IMR-90 (cell line): ENCODE data around the gene SHISA4. TPM values are rescaled to one million over a fixed set of nuclear protein-coding genes. Genes with fewer than 3 reads are reported as not detected.
A peak's percentile ranks its signal among the peaks of the same experiment; 100 is the strongest.

Experiments used
- ATAC-seq: fragments of 200-7000 bp; cut with Tn5 transposase; 2 replicates; pipeline ENCODE4 v1.9.1; 2020; ENCODE audit warnings: low read depth, mild to moderate bottlenecking, moderate library complexity
- BruUV-seq: library from RNA; stranded (reverse); fragments of 400-500 nt; replicated peaks from 2 replicates; lab custom pipeline; 2021; lab: Mats Ljungman, UMichigan
- CTCF ChIA-PET: fragments of 300-600 bp; formaldehyde crosslinking; extraction: SDS; loops from one replicate; lab custom pipeline; 2021; ENCODE audit warnings: antibody characterized with exemption; lab: Yijun Ruan, JAX
- POLR2A ChIA-PET: fragments of 300-600 bp; sonication (Branson Sonifier 250); formaldehyde crosslinking; loops from one replicate; lab custom pipeline; 2022; ENCODE audit warnings: antibody characterized with exemption; ENCODE audit not compliant: unreplicated experiment; lab: Charles Lee
- DNase-seq: peaks from one replicate; pipeline ENCODE4 v3.0.0; 2013
- H2AFZ ChIP-seq: replicated peaks from 2 replicates; pipeline ENCODE3; 2013; ENCODE audit warnings: low read length, mild to moderate bottlenecking; ENCODE audit not compliant: poor library complexity
- H2AK5ac ChIP-seq: 2 replicates; pipeline ENCODE4 v1.6.1; 2013; ENCODE audit warnings: low read depth, low read length, inconsistent platforms
- H2AK9ac ChIP-seq: replicated peaks from 2 replicates; pipeline ENCODE3; 2013; ENCODE audit warnings: mild to moderate bottlenecking, low read depth, low read length, moderate library complexity; ENCODE audit not compliant: poor library complexity
- H2BK120ac ChIP-seq: 2 replicates; pipeline ENCODE4 v1.6.1; 2013; ENCODE audit warnings: low read depth, low read length, inconsistent platforms
- H2BK15ac ChIP-seq: 3 replicates; pipeline ENCODE4 v1.6.1; 2013; ENCODE audit warnings: low read depth, low read length, inconsistent platforms
- H2BK20ac ChIP-seq: 2 replicates; pipeline ENCODE4 v1.6.1; 2013; ENCODE audit warnings: low read depth, mild to moderate bottlenecking, inconsistent platforms, low read length, moderate library complexity
- H2BK5ac ChIP-seq: 2 replicates; pipeline ENCODE4 v1.6.1; 2013; ENCODE audit warnings: mild to moderate bottlenecking, low read depth, low read length, inconsistent platforms; ENCODE audit not compliant: poor library complexity, severe bottlenecking
- H3K14ac ChIP-seq: replicated peaks from 2 replicates; pipeline ENCODE4 v1.6.1; 2013; ENCODE audit warnings: low read depth, low read length, inconsistent platforms
- H3K18ac ChIP-seq: 2 replicates; pipeline ENCODE4 v1.6.1; 2013; ENCODE audit warnings: low read depth, low read length, control low read depth
- H3K23ac ChIP-seq: 2 replicates; pipeline ENCODE4 v1.6.1; 2013; ENCODE audit warnings: low read depth, low read length, inconsistent platforms
- H3K27ac ChIP-seq: 2 replicates; pipeline ENCODE4 v1.5.1; 2013; ENCODE audit warnings: mild to moderate bottlenecking, control low read depth, low read length; ENCODE audit not compliant: insufficient read depth
- H3K27me3 ChIP-seq: 2 replicates; pipeline ENCODE4 v1.6.1; 2013; ENCODE audit warnings: low read length; ENCODE audit not compliant: control insufficient read depth, insufficient read depth
- H3K36me3 ChIP-seq: 2 replicates; pipeline ENCODE4 v1.6.1; 2013; ENCODE audit warnings: low read length, mixed read lengths; ENCODE audit not compliant: control insufficient read depth, insufficient read depth
- H3K4ac ChIP-seq: 2 replicates; pipeline ENCODE4 v1.6.1; 2013; ENCODE audit warnings: low read depth, low read length, inconsistent platforms
- H3K4me1 ChIP-seq: 2 replicates; pipeline ENCODE4 v1.6.1; 2013; ENCODE audit warnings: low read length, mixed read lengths; ENCODE audit not compliant: control insufficient read depth, insufficient read depth
- H3K4me2 ChIP-seq: 2 replicates; pipeline ENCODE4 v1.6.1; 2013; ENCODE audit warnings: low read depth, mild to moderate bottlenecking, control low read depth, low read length, moderate library complexity
- H3K4me3 ChIP-seq: 2 replicates; pipeline ENCODE4 v1.5.1; 2013; ENCODE audit warnings: low read depth, mild to moderate bottlenecking, control low read depth, low read length, moderate library complexity; ENCODE audit not compliant: insufficient read depth
- H3K56ac ChIP-seq: 2 replicates; pipeline ENCODE4 v1.6.1; 2013; ENCODE audit warnings: low read length, inconsistent platforms; ENCODE audit not compliant: insufficient read depth; ENCODE audit errors: extremely low read depth
- H3K79me1 ChIP-seq, 2 experiments: 2 replicates each; pipeline ENCODE4 v1.6.1; 2013; ENCODE audit warnings: low read length in 2 of 2, inconsistent platforms in 1 of 2, low read depth in 1 of 2
- H3K9ac ChIP-seq: 2 replicates; pipeline ENCODE4 v1.6.1; 2013; ENCODE audit warnings: low read depth, low read length, control low read depth
- H3K9me1 ChIP-seq: 2 replicates; pipeline ENCODE4 v1.6.1; 2013; ENCODE audit warnings: low read length, inconsistent platforms; ENCODE audit not compliant: insufficient read depth
- H3K9me3 ChIP-seq: 2 replicates; pipeline ENCODE4 v1.6.1; 2013; ENCODE audit warnings: low read length; ENCODE audit not compliant: control insufficient read depth, insufficient read depth
- H4K20me1 ChIP-seq: 2 replicates; pipeline ENCODE4 v1.6.1; 2013; ENCODE audit warnings: low read length, inconsistent platforms; ENCODE audit not compliant: insufficient read depth
- H4K5ac ChIP-seq: 2 replicates; pipeline ENCODE4 v1.6.1; 2013; ENCODE audit warnings: mild to moderate bottlenecking, low read depth, low read length, control low read depth
- H4K8ac ChIP-seq, 2 experiments: 2 replicates each; pipeline ENCODE4 v1.6.1; 2013; ENCODE audit warnings: low read depth in 2 of 2, low read length in 2 of 2, control low read depth in 1 of 2, inconsistent platforms in 1 of 2
- H4K91ac ChIP-seq: 2 replicates; pipeline ENCODE4 v1.6.1; 2013; ENCODE audit warnings: low read depth, low read length, inconsistent platforms; ENCODE audit not compliant: insufficient read depth
- BHLHE40 ChIP-seq: fragments of 150-350 bp; IDR thresholded peaks from 2 replicates; pipeline ENCODE4 v1.6.1; 2016; ENCODE audit warnings: mild to moderate bottlenecking, low read depth, low read length
- CEBPB ChIP-seq: IDR thresholded peaks from 2 replicates; pipeline ENCODE4 v1.6.1; 2012; ENCODE audit warnings: low read depth, low read length, improper control_type of control experiment
- CHD1 ChIP-seq: IDR thresholded peaks from 2 replicates; pipeline ENCODE4 v1.6.1; 2012; ENCODE audit warnings: low read depth, low read length, improper control_type of control experiment
- CTCF ChIP-seq: conservative IDR thresholded peaks from 2 replicates; pipeline ENCODE4 v1.5.1; 2012; ENCODE audit warnings: mild to moderate bottlenecking, low read depth, low read length, improper control_type of control experiment
- ELK1 ChIP-seq: fragments of 150-350 bp; IDR thresholded peaks from 2 replicates; pipeline ENCODE4 v1.6.1; 2016; ENCODE audit warnings: low read depth, mild to moderate bottlenecking, low read length, moderate library complexity, borderline replicate concordance
- FOS ChIP-seq: fragments of 150-350 bp; IDR thresholded peaks from 2 replicates; pipeline ENCODE4 v1.6.1; 2016; ENCODE audit warnings: low read depth, low read length
- MAFK ChIP-seq: IDR thresholded peaks from 2 replicates; pipeline ENCODE4 v1.6.1; 2012; ENCODE audit warnings: low read depth, low read length, improper control_type of control experiment
- MAZ ChIP-seq: IDR thresholded peaks from 2 replicates; pipeline ENCODE4 v1.6.1; 2012; ENCODE audit warnings: low read depth, mild to moderate bottlenecking, low read length, improper control_type of control experiment, moderate library complexity, borderline replicate concordance
- MXI1 ChIP-seq: IDR thresholded peaks from 2 replicates; pipeline ENCODE4 v1.6.1; 2012; ENCODE audit warnings: low read depth, mild to moderate bottlenecking, low read length, moderate library complexity, borderline replicate concordance
- NFE2L2 ChIP-seq: fragments of 150-350 bp; IDR thresholded peaks from 2 replicates; pipeline ENCODE4 v1.6.1; 2016; ENCODE audit warnings: low read depth, mild to moderate bottlenecking, low read length
- POLR2A ChIP-seq: IDR thresholded peaks from 2 replicates; pipeline ENCODE4 v1.6.1; 2012; ENCODE audit warnings: mild to moderate bottlenecking, low read depth, low read length
- RAD21 ChIP-seq: IDR thresholded peaks from 2 replicates; pipeline ENCODE4 v1.6.1; 2012; ENCODE audit warnings: low read length, improper control_type of control experiment
- RCOR1 ChIP-seq: IDR thresholded peaks from 2 replicates; pipeline ENCODE4 v1.6.1; 2012; ENCODE audit warnings: mild to moderate bottlenecking, low read length, improper control_type of control experiment; ENCODE audit not compliant: insufficient replicate concordance
- RFX5 ChIP-seq: IDR thresholded peaks from 2 replicates; pipeline ENCODE4 v1.8.0; 2012; ENCODE audit warnings: low read depth, mild to moderate bottlenecking, low read length, moderate library complexity
- SMC3 ChIP-seq: fragments of 150-350 bp; IDR thresholded peaks from 2 replicates; pipeline ENCODE4 v1.6.1; 2016; ENCODE audit warnings: low read depth, mild to moderate bottlenecking, antibody characterized with exemption, low read length, moderate library complexity
- USF2 ChIP-seq: fragments of 150-350 bp; IDR thresholded peaks from 2 replicates; pipeline ENCODE4 v1.6.1; 2017; ENCODE audit warnings: mild to moderate bottlenecking, antibody characterized with exemption, low read length, low read depth
- WGBS, 2 experiments: methylation state at CpG; one replicate each; pipeline versions ENCODE4 v1.1.5 to v1.1.7; 2013; ENCODE audit warnings: missing lambda C conversion rate in 2 of 2; ENCODE audit not compliant: insufficient read length in 1 of 2; ENCODE audit errors: extremely low coverage in 2 of 2; 5-methylcytosine and 5-hydroxymethylcytosine counted together
- dilution Hi-C: fragments of 300-500 bp; cut with HindIII; formaldehyde crosslinking; loops from one replicate; pipeline ENCODE4 v1.14.3; 2018; ENCODE audit warnings: low sequenced_read_pairs; ENCODE audit not compliant: unreplicated experiment
- in situ Hi-C: fragments of 300-500 bp; cut with MboI; formaldehyde crosslinking; loops from 3 replicates; pipeline ENCODE4 v1.14.3; 2019; ENCODE audit warnings: low sequenced_read_pairs, inconsistent platforms, mixed read lengths
- intact Hi-C: fragments of 100-400 bp; cut with micrococcal nuclease; formaldehyde crosslinking; loops from 2 replicates; pipeline ENCODE4 v1.10.0; 2022
- polyA plus RNA-seq, 3 experiments: library from polyadenylated mRNA; depleted of rRNA; stranded (reverse); fragments of >200 nt; gene quantifications; 2 replicates each; pipeline ENCODE4 v1.2.3, GENCODE V29; 2012; ENCODE audit warnings: low replicate concordance in 1 of 3
- total RNA-seq: library from RNA; depleted of rRNA; stranded (reverse); fragments of >200 nt; gene quantifications from 2 replicates; pipeline ENCODE4 v1.2.3, GENCODE V29; 2012

The SHISA4 gene
- total and polyA plus RNA-seq, 2 of the 4 experiments (the other 2 are of a cell fraction) = 10.0 to 34.8 TPM

GRCh38 chr1:201902198-201902597 lies 13.5 kb downstream of the SHISA4 start:
- Histone ChIP-seq H3K4ac (peak overlapping the region; percentile 36; the same call in 1 of the 2 replicates), H3K4me2 (no peak overlapping the region), H3K9me3 (no peaks in the 10 kb centered on the region), H3K27me3 (no peaks in the 10 kb centered on the region), H3K4me1 (peaks cover 35% of the 10 kb centered on the region), H3K9me1 (peaks cover 41% of the 10 kb centered on the region), H2AK5ac (peak overlapping the region; percentile 20; the same call in 1 of the 2 replicates), H2BK120ac (no peak overlapping the region), H2BK5ac (peak overlapping the region; percentile 57), H3K56ac (no peak overlapping the region), H4K8ac (no peak overlapping the region), H3K27ac (peak overlapping the region; percentile 35; the same call in 1 of the 2 replicates), H2BK15ac (peak overlapping the region; percentile 11; the same call in 2 of the 3 replicates), H4K91ac (no peak overlapping the region; the same call in 1 of the 2 replicates), H2AFZ (no peak overlapping the region), H4K5ac (no peak overlapping the region), H3K18ac (no peak overlapping the region), H4K20me1 (no peaks in the 10 kb centered on the region), H3K79me1 (peaks cover 23 to 67% of the 10 kb centered on the region in 2 experiments), H2AK9ac (no peak overlapping the region), H3K23ac (no peak overlapping the region; the same call in 1 of the 2 replicates), H3K9ac (no peak overlapping the region), H3K4me3 (no peak overlapping the region), H3K36me3 (peaks cover 34% of the 10 kb centered on the region), H2BK20ac (no peak overlapping the region), H3K14ac (no peak overlapping the region)
- in situ Hi-C loops = no loop called here
- ChIA-PET POLR2A (interaction anchor here (3.6 kb wide), 1 partner anchor 43 kb away, joined by 24 read pairs; the partner anchor contains the start of gene LMOD1), CTCF (no interaction called here)
- BruUV-seq = no TSS peak
- DNase-seq (peak; percentile 61), ATAC-seq (no peak)
- no CpG with 5 or more reads among the region's 3 CpGs for WGBS, 2 experiments
- dilution Hi-C loops = no loop called here
- TF ChIP-seq FOS (no peak), CEBPB (peak; percentile 56), BHLHE40 (no peak), ELK1 (no peak), MAZ (no peak), USF2 (peak; percentile 80), RCOR1 (no peak), SMC3 (no peak), RAD21 (no peak), POLR2A (no peak), RFX5 (no peak), CTCF (no peak), CHD1 (no peak), MXI1 (no peak), NFE2L2 (no peak), MAFK (no peak)
- intact Hi-C loops = no loop called here
